NCI-H510A treated with DMSO at 0.1 percent for 48 hours (cell line): Measurements from ENCODE around the gene TPH2.

Source experiments
- DNase-seq: peaks from one replicate; lab custom pipeline; 2025; lab: John Stamatoyannopoulos, UW

TPH2 gene

DNA sequence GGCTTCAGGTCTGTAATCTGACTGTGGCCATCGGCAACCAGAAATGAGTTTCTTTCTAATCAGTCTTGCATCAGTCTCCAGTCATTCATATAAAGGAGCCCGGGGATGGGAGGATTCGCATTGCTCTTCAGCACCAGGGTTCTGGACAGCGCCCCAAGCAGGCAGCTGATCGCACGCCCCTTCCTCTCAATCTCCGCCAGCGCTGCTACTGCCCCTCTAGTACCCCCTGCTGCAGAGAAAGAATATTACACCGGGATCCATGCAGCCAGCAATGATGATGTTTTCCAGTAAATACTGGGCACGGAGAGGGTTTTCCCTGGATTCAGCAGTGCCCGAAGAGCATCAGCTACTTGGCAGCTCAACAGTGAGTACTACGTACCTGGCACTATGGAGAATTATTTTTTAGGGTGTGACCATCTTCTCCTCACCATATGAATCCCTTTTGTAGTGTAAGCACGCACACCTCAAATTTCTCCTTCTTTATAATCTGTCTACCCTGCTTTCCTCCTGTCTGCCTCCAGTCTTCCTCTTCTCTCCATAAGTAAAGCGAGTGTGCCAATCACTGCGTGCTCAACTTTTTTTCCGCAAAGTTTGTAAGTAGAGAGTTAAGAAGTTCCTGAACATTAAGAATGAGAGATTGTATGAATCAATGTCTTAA, at the start of gene TPH2:
Gene TPH2, plus strand, starts transcription at position 118 of the 658 bp plus-strand sequence. Its CDS starts 142 bp downstream, at position 260.
- no peak for DNase-seq

DNA sequence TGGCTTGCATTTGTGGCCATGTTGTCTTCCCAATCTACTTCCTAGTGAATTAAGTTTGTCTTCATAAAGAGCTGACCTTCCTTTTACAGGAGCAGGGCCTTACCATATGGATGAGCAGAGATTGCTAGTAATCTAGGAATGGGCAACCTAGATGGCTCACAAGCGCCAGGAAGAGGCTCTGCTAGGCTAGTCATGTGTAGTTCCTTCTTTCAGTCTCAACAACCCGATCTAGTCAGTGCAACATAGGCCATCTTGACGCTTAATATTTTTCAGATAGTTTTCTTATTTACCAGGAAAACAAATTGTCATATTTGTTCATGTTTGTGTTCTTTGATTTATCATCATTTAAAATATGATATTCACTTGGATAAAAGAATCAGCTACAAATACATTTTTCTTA, 48.2 kb upstream of the TPH2 start:
- no peak for DNase-seq

DNA sequence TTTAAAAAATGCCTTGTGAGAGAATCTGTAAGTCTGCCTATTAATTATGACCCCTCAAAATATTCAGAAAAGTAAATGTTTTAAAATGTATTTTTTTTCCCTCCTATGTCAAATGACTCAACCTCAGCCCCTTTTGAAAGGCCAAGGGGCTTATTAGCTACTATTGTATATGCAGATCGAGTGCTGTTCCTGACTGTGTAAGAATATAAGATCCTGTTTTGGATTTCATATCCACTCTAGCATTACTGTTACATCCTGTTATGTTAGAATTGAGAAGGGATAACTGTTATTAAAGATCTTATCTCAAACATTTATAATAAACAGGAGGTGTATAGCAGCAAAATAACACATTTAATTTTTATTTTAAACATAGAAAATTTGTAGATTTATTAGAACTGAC, 46.6 kb upstream of the TPH2 start:
- no peak for DNase-seq

DNA sequence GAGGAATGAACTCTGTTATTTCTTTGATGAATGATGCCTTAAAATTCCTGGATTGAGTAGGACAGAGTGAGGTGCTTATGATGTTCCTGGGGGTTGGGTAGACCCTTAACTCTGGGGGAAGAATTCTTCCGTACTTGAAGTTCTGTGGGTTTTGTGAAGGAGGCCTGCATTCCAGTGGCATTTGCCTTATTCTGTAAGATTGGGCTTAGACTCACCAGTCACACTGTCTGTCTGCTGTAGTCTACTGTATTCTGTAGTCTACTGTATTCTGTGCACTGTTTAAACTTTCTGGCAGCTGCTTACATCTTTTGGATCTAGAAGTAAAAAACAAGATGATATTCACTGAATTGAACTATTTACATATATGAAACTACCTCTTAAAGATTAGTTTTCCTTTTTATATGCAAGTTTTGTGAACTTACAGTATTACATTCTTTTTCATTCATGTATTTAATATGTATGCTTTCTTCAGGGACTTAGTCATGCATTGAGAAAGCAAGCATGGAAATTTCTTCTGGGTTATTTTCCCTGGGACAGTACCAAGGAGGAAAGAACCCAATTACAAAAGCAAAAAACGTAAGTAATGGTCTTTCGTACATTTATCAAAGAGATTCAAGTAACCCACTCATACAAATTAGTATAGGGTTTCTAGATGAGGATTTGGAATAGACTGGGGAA, 42.3 kb upstream of the TPH2 start:
- DNase-seq = no peak

DNA sequence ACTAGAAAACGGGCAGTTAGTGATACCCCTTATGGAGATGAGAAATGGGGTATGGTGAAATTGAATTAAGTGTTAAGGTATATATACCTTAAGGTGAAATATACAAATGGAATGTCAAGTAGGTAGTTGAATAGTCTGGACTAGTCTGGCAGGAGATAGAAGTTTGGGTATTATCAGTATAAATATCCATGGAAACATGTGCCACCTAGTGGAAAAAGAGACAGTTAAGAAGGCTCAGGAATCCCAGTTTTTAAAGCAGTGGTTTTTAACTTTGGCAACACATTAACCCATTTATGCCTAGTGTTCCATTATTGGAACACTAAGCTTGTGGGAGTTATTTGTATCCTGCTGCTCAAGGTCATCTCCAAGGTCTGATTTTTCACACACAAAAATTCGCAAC, 38.6 kb upstream of the TPH2 start:
- no peak for DNase-seq

DNA sequence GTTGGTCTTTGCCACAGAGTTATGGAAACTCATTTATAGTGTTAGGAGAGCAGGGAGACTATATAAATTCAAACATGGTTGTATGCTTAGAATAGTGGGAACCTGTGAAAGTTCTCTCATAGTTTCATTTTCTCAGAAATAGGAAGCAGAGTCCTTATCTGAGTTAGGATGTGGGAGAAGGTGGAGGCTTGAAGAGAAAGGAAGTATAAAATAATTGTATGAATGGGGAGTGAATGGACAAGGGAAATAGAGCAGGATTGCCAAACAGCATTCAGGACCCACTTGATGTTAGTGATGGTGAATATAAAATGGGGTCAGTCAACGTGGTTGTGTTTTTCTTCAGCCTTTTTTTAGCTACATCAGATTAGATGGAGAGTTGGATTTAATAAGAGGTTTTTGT, 34.0 kb upstream of the TPH2 start:
- DNase-seq = no peak

DNA sequence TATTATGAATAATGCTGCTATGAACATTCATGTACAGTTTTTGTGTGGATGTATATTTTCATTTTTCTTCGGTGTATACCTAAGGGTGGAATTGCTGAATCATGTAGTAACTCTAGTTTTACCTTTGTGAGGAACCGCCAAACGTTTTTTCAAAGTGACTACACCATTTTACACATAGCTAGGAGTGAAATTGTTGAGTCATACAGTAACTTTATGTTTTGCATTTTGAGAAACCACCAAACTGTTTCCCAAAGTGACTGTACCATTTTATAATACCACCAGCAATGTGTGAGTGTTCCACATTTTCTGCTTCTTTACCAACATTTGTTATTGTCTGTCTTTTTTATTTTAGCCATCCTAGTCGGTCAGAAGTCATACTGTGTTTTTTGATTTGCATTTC, 3.1 kb upstream of the TPH2 start:
- DNase-seq = no peak

DNA sequence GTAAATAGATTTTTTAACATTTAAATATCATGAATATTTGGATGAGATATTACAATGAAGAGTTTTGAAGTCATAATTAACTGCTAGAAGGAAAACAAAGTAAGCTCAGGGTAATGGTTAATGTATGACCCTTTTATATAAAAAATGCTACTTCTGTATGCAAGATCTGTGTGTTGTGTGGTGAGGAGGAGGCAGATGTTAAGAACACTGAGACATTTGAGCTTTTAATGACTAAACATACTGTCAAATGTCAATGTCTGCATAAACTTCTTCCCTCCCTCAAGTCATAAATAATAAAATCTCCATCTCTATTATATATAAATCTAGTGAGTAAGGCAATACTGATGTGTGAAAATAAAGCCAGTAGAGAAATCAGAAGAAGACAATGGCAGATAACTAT, 1.4 kb downstream of the TPH2 start:
- DNase-seq = no peak

DNA sequence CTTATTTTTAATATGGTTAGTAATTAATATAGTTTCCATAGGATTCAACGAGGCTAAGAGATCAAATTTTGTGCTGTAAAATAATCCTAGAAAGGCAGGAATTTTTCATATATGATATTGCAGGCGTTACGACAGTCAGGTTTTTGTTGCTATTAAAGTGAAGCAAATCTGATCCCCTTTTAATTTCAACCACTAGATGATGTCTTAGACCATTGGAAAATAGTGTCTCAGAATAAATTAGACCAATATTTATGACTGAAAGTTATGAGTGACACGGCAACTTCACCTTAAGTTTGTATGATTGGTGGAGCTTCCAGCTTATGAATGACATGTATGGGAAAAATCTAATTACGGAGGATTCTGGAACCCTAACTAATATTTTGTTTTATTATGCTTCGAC, 2.5 kb downstream of the TPH2 start:
- no peak for DNase-seq

DNA sequence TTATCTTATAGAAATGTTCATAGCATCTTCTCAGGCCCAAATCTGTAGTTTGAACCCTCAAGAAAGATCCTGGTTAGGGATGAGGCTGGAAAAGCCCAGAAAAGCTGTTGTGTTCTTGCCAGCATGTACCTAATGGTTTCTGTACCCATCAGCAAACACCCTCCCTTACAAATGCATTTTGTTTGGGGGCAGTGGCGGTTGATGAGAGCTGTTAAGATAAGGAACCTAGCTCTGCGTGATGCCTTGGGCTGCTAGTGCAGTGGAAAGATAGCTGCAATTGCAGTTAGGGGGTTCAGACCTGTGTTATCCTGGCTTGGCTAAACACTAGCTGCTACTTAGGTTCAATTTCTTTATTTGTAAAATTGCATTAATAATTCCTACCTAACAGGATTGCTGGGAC, 3.6 kb downstream of the TPH2 start:
- no peak for DNase-seq

DNA sequence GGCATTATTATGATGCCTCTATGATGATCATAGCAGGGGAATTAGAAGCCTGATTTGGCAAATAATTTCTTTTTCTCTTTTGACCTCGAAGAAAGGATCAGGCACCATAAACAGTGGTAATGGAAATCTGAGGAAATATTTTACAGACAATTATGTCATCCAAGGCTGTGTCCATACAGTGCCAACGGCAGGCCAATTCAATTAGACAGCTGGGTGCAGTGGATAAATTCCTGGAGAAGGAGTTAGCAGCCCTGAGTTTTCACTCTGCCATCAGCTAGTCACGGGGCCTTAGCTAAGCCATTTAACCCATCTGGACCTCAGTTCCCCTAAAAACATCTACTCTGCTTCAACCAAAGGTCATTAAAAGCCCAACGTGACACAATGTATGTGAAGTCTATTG, 4.1 kb downstream of the TPH2 start:
- DNase-seq = no peak

DNA sequence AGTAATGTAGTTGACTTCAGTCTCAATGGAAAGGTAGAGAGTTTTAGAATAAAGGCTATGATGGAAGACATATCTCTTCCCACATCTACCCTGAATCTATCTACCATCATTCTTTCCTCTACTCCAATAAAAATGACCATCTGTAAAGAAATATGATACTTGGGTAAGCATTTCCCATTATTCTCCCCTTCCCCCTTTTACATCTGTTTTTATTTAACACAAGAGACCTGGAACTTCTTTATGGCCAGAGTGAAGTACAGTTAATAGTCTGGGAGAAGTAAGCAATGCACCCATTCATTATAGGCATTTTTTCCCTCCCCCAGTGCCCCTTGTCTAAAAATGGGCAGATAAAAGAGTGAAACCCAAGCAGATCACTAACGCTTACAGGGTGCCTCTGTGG, 6.5 kb downstream of the TPH2 start:
- DNase-seq = peak; percentile 27

DNA sequence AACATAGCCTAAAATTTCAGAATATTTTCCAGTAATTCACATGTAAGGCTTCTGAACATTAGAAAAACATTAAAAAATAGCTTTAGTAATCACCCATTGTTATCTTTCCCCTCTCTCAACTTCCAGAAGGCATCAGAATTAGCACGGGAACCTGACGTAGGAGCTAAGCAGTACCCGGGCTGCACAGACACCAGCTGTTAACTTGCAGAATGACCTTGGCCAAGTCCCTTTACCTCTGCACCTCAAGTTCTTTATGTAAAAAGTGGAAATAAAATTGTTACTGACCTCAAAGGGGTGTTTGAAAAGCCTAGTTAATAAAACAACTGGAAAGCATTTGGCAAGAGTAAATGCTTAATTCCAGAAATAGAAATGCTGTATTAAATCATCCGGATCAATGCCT, 7.2 kb downstream of the TPH2 start:
- no peak for DNase-seq

DNA sequence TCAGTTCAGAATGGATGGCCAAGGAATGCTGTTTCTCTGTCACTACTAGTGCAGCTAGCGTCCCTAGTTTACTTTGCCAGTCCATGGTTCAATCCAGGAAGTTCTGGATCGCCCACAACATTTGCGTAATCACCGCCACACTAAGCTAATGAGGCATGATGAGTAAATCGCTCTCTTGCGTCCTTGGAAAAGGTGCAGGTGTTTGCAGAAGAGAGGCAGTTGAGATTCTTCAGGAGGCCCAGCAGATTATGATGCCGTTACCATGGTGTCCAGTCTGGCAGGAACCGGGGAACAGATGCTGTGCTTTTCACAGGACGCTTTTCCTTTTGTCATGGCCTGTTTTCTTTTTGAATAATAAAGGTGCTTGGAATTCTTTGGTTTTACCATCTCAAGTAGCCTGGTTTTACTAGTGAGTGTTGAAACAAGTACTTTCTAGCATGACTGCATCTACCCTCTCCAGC, 9.0 kb downstream of the TPH2 start:
- peak; percentile 98 for DNase-seq

DNA sequence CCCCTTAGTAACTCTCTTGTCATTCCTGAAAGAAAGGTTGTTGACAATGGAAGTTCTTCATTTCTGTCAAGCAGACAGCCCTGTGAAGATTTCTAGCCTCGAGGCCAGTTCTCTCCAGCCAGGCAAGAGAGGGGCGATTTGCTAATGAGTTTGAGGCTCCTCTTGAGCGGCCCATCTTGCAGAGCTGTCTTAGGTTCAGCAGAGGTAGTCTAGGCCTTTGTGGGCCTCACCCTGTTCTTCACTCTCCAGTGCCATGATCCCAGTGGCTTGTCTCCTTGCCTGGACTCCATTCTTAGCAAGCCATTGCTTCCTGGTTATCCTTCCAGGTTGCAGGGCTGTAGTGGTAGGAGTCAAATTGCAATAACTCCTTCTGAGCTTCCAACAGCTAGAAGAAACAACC, 9.7 kb downstream of the TPH2 start:
- peak; percentile 42 for DNase-seq

DNA sequence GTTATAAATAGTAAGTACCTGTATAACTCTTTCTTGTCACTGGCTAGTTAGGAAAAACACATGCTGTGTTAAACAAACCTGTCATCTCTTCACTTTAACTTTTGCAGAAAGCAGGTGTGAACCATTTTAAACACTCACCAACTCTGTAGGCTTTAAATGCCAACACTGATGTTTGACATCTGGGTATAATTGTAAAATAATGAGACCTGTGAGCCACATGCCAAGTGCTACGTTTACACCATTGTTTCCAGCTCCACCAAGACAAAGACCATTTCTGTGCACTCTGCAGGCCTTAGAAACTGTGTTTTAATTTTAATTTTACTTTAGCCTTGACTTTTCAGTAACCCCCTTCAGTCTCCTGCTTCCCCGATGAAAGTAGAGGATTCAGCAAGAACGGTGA, 11.0 kb downstream of the TPH2 start:
- no peak for DNase-seq

DNA sequence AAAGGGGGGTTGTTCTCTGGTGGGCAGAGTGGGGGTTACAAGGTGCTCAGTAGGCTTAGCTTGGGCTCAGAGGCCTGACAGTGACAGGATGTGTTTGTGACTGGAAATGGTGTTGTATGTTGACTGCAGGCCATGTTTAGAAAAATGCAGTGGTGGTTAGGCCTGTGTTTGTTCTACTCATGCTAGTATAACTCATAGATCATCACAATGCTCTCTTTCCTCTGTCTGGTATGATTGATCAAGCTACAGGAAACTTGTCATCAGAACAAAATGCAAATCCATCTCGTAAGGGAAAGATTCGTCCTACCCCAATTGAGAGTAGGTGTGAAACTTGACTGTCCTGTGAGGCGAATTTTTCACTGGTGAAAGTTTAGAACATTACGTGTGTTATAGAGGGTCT, 11.8 kb downstream of the TPH2 start:
- DNase-seq = no peak

DNA sequence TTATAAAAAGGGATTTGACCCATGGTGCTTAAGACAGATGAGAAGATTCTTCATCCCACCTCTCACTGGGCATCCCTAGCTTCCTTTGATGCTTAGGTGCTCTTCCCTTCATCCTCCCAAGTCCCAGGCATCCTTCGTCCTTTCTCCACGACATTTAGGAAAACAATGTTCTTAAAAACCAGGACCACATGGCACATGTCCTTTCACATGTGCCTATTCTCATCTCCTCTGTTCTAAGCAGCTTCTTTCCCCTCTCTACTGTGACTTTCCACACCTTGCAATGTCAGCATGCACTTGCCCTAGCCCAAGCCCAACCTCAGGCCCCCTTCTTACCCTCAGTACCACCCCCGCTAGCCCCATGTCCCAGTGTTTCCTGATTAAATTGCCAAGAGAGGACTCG, 12.2 kb downstream of the TPH2 start:
- no peak for DNase-seq

DNA sequence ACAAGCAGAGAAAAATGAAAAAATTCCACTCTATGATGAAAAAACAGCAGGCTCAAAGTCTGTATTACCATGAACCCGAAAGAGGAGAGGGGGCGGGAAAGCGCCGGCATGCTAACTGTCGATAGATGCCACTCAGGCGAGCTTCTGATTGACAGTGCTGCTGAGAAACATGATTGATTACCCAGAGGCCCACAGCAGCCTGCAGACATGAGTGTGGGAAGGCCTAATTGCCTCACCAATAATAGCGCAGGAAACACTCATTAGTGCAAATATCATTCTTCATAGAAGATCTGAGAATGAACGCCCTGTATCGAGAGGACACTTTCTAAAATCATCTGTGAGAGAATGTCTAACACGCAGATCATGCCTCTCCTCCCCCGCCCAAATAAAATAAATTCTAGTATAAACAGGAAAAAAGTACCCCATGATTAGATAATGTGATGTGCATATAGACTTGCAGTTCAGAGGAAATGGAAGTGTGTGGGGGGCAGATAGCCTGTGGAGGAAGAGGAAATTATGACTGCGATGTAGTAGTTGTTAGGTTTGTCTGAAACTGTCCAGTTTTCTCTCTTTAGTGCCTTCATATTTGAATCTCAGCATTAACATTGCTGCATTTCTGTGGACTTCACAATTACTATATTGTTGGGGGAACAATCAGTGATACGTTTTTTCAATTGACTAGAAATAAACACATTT, 15.6 kb downstream of the TPH2 start:
- DNase-seq = no peak

DNA sequence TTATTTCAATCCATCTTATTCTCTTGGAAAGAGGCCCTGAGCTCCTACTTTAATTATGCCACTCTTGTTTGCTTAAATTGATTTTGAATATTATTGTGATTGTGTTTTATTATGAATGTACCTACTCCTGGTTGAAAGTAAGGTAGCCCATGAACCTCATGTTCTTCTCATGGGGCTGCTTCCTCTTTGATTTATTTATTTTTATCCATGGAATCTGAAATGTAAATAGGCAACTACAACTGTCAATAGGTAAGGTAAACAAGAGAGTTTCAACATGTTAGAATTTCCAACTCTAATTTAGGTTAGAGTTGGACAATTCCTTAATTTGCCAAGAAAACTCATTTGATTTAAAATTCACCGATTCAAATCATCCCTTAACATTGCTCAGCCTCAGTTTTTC, 16.2 kb downstream of the TPH2 start:
- no peak for DNase-seq

DNA sequence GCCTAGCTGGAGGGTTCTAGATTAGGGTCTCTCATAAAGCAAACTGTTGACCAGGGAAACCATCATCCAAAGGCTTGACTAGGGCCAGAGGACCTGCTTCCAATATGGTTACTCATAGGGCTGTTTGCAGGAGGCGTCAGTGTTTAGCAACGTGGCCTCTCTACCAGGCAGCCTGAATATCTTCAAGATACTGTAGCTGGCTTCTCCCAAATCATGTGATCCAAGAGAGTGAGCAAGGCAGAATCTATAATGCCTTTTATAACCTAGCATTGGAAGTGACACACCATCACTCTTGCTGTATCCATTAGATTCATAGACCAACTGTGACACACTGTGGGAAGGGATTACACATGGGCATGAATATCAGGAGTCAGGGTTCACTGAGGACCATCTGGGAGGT, 17.3 kb downstream of the TPH2 start:
- DNase-seq = no peak

DNA sequence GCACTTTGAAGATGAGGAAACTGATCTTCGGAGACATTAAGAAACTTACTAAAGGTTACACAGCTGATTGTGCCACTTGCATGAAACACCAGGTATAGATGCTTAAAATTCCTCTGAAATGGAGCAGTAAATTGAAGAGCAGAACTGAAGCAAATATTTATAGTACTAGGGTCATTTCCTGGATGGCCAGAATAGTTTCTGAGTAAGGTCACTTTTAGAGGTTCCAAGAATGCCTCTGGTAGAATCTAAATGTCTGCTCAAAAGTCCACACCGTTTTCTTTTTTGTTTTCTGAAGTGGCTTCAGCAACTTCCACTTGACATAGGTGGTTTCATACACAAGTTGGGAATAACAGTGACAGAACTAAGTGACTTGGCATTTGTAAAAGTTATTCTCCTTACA, 19.4 kb downstream of the TPH2 start:
- DNase-seq = no peak

DNA sequence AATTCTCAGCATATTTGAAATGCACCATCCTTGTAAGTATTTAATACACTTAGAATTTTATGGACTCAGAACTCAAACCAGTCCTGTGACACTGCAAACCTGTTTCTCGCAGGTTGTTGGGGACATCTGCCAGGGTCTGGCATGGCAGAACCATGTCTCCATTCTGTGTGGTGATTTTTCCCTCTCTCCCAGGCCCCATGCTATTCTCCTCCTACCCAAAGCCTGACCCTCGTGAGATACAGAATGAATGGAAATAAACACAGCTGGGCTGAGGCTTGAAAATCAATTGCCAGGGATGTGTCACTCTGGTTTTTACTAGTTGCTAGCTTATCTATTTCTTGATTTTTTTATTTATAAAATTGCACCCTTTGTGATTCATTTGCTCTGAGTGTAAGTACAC, 19.8 kb downstream of the TPH2 start:
- DNase-seq = peak; percentile 14
